ENCODE measurements around the gene INAVA. TPM values are rescaled to one million over a fixed set of nuclear protein-coding genes. Genes with fewer than 3 reads are reported as not detected.

Gene INAVA
- polyA plus RNA-seq, 3 donors: not detected

DNA sequence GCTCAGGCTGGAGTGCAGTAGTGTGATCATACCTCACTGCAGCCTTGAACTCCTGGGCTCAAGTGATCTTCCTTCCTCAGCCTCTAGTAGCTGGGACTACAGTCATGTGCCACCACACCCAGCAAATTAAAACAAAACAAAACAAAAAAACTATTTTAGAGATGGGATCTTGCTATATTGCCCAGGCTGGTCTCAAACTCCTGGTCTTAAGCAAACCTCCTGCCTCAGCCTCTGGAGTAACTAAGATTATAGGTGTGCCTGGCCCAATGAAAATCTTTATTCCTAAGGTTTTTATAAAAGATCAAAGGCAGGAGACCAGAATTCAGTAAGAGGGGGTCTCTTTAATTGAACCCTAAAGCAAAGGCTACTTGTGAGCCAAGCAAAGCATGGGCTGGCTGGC, 10.1 kb downstream of the INAVA start:
- Histone ChIP-seq H4K20me1 (ENCODE audit: insufficient read depth, low read length) (no peaks in the 10 kb centered on the region), H3K36me3 (replicated peaks in 1 of 2; ENCODE audit: control insufficient read depth in 1 of 2, insufficient read depth in 2 of 2, low read length in 2 of 2) (no peaks in the 10 kb centered on the region), H3K27me3 (ENCODE audit: control insufficient read depth in 2 of 2, insufficient read depth in 2 of 2, low read length in 2 of 2) (no peaks in the 10 kb centered on the region), H3K4me2 (replicated peaks; ENCODE audit: extremely low read depth, low read length, poor library complexity, severe bottlenecking) (no peak overlapping the region), H3K79me2 (ENCODE audit: insufficient read depth, low read length) (no peaks in the 10 kb centered on the region), H3K9ac (ENCODE audit: insufficient read depth, low read length, poor library complexity, severe bottlenecking) (no peak overlapping the region), H3K9me3 (replicated peaks in 1 of 2; ENCODE audit: control insufficient read depth in 1 of 2, insufficient read depth in 1 of 2, low read length in 2 of 2) (no peaks in the 10 kb centered on the region), H3K4me1 (ENCODE audit: control insufficient read depth in 1 of 2, insufficient read depth in 2 of 2, low read length in 2 of 2) (peaks cover 12 to 18% of the 10 kb centered on the region in 2 donors), H3K27ac (ENCODE audit: low read depth in 1 of 2, low read length in 2 of 2) (no peak overlapping the region), H2AFZ (ENCODE audit: insufficient read depth, low read depth, low read length, poor library complexity, severe bottlenecking) (no peak overlapping the region), H3K4me3 (replicated peaks in 1 of 3; ENCODE audit: low read depth in 2 of 3, low read length in 3 of 3) (no peak overlapping the region)
- no peak overlapping the region for H3K27ac Mint-ChIP-seq
- peaks cover 27% of the 10 kb centered on the region for H3K4me1 Mint-ChIP-seq
- no peaks in the 10 kb centered on the region for H3K36me3 Mint-ChIP-seq
- no peak for DNase-seq
- no peak for TF ChIP-seq CTCF (IDR thresholded peaks at IDR 0.05)
- intact Hi-C loops (cut with micrococcal nuclease): no loop called here
- peaks cover 0 to 1% (median 0%) of the 10 kb centered on the region in 7 donors for H3K9me3 Mint-ChIP-seq
- peaks cover 0 to 2% (median 1%) of the 10 kb centered on the region in 3 donors for H3K27me3 Mint-ChIP-seq (ENCODE audit: low read depth in 3 of 3)
- H3K4me3 Mint-ChIP-seq: no peak overlapping the region

- no peak overlapping the region for H3K27ac Mint-ChIP-seq
- WGBS (ENCODE audit: insufficient coverage): no CpG with 5 or more reads among the region's 4 CpGs
- Histone ChIP-seq H3K4me2 (replicated peaks; ENCODE audit: extremely low read depth, low read length, poor library complexity, severe bottlenecking) (no peak overlapping the region), H3K9ac (ENCODE audit: insufficient read depth, low read length, poor library complexity, severe bottlenecking) (no peak overlapping the region), H2AFZ (ENCODE audit: insufficient read depth, low read depth, low read length, poor library complexity, severe bottlenecking) (no peak overlapping the region), H3K27me3 (ENCODE audit: control insufficient read depth in 2 of 2, insufficient read depth in 2 of 2, low read length in 2 of 2) (no peaks in the 10 kb centered on the region), H3K4me1 (ENCODE audit: control insufficient read depth in 1 of 2, insufficient read depth in 2 of 2, low read length in 2 of 2) (peaks cover 12 to 18% of the 10 kb centered on the region in 2 donors), H3K79me2 (ENCODE audit: insufficient read depth, low read length) (no peaks in the 10 kb centered on the region), H3K9me3 (replicated peaks in 1 of 2; ENCODE audit: control insufficient read depth in 1 of 2, insufficient read depth in 1 of 2, low read length in 2 of 2) (no peaks in the 10 kb centered on the region), H4K20me1 (ENCODE audit: insufficient read depth, low read length) (no peaks in the 10 kb centered on the region), H3K27ac (ENCODE audit: low read depth in 1 of 2, low read length in 2 of 2) (no peak overlapping the region), H3K36me3 (replicated peaks in 1 of 2; ENCODE audit: control insufficient read depth in 1 of 2, insufficient read depth in 2 of 2, low read length in 2 of 2) (no peaks in the 10 kb centered on the region), H3K4me3 (replicated peaks in 1 of 3; ENCODE audit: low read depth in 2 of 3, low read length in 3 of 3) (no peak overlapping the region)
- TF ChIP-seq CTCF (IDR thresholded peaks at IDR 0.05): no peak
- no peak overlapping the region for H3K4me3 Mint-ChIP-seq
- intact Hi-C loops (cut with micrococcal nuclease): no loop called here
- H3K27me3 Mint-ChIP-seq (ENCODE audit: low read depth in 3 of 3): peaks cover 0 to 2% (median 1%) of the 10 kb centered on the region in 3 donors
- H3K9me3 Mint-ChIP-seq: peaks cover 0 to 1% (median 0%) of the 10 kb centered on the region in 7 donors
- no peaks in the 10 kb centered on the region for H3K36me3 Mint-ChIP-seq
- H3K4me1 Mint-ChIP-seq: peaks cover 26% of the 10 kb centered on the region
- no peak for DNase-seq
Measured at GRCh38 chr1:200905411-200906052, 10.8 kb downstream of the INAVA start.
